Activated T-cell treated with anti-CD3 and anti-CD28 coated beads for 1 hour (primary cell): ENCODE measurements around the gene FARSB.

Source experiments
- DNase-seq: peaks from one replicate; pipeline ENCODE4 v3.0.0-alpha.2; 2020; ENCODE audit warnings: low read depth

FARSB gene

DNA sequence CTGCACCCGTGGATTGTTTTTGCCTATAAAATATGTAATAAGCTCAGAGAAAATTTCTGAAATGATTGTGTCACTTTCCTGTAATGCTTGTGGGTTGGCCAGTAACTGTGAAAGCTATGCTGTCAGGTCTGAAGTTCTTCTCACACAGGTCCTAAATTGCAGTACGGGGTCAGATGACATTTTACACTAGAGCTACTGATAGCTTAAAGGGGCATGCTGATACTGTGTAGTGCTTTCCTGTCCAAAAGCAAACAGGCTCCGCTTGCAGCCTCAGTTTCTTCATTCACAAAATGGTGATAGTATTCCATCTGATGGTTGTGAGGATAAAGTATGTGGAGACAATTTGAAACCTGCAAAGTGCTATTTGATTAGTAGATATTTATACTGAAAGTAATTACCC, 7.6 kb upstream of the FARSB start:
- DNase-seq, result no peak

DNA sequence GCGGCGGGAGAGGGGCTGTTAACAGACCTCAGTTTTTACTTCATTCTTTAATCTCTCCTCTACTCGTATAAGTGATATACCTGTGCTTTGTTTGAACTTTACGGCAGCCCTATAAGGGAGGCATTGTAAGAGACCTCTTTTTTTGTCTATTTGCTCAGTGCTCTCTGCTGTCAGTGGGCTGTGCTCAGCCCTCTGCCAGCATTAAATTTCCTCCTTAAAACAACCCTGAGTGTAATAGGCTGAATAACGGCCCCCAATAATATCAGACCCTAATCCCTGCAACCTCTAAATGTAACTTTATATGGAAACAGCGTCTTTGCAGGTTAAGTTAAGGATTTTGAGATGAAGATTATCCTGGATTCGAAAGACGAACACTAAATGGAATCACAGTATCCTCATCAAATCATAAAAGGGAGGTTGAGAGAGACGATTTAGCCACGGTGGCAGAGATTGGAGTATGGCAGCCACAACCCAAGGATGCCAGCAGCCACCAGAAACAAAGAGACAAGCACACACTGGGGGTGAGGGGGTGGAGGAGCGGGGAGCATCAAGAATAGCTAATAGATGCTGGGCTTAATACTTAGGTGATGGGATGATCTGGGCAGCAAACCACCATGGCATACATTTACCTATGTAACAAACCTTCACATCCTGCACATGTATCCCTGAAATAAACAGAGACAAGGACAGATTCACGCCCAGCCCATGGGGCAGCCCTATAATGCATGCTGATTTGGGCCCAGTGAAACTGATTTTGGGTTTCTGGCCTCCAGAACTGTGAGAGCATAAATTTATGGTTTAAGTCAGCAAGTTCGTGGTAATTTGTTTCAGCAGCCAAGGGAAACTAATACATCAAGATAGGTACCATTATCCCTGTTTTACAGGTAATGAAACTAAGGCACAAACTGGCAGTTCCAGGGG, 894 bp upstream of the FARSB start:
- no peak for DNase-seq

DNA sequence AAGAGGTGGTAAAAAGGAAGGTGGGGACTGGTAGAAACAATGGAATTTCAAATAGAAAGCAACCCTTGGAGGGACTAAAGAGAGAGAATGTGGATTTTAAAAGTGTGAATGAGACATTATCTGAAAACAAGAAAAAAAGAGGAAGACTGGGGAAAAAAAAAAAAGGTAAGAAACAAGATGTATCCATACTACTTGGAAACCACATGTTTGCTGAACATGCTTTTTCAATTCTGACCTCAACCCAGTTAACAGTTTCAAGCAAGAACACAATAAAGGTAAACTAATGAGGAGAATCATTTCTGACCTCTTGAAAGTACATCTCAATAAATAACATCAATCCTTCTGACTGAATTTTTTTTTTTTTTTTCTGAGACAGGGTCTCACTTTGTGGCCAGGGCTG, 2.6 kb downstream of the FARSB start:
- no peak for DNase-seq

DNA sequence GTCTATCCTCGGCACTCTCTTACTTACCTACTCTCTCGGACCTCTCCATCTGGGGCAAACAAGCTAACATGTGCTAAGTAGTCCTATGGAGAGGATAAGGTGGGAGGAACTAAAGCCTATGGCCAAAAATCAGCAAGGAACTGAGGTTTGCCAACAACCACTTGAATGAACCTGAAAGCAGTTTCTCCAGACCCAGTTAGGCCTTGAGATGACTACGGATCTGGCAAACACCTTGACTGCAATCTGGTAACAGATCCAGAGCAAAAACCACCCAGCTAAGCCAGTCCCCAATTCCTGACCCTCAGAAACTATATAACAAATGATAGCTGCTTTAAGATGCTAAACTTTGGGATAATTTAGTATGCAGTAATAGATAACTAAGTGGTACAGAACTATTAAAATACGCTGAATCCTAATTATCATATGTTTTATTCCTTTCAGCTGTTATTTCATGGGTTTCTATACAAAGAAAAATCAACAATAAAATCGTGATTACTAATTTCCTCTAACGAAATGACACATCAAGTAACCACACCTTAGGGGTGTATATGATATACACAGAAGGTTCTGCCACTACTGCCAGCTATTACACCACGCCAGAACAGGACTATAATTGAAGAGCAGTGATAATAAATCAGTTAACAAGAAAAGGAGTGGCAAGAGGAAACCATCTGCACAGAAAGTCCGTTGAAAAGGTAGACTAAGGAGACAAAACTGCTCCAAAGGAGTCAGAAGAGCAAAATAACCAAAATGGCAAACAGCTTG, 3.2 kb downstream of the FARSB start:
- DNase-seq, result no peak

DNA sequence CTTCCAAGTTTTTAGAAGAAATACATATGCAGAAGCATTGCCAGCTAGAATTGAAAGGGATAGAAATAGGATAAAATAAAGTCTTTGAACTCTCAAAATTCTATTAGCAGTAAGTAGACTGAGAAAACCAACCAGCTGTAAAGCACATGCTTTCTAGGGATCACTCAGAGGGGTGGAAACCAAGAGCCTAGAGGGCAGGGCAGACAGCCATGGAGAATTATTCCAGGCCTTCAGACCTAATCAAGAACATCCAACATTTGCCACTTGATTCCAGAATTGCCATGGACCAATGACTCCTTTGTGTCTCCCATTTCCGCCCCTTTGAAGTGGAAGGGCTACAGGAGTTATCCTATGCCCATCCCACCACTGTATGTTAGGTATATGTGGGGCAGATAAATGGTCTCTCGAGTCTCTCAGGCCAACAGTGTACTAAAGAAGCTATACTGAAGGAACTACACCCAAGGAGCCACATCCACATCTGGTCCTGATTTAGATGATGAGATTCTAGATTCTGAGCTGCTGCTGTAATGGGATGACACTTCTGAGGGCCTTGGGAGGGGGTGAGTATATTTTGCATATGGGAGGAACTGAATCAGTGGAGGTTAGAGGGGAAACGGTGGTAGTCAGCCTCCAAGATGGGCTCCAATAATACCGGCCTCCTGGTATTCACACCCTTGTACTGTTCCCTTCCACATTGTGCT, 4.0 kb downstream of the FARSB start:
- DNase-seq, result no peak

DNA sequence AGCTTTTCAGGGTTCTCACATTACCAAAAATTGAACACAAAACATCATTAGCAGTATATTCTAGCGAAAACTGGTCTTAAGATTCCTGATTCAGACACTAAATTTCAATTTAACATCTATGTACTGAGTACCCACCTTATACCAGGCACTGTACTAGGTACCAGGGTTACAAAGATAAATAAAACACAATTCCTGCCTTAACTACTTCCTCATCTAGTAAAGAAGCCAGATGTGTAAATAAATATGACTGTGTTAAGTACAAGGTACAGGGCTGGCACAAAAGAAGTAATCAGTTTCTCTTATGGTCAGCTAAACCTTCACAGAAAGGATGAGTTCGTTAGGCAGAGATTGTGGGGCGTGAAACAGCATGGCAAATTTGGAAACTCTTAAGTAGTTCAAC, 6.1 kb downstream of the FARSB start:
- no peak for DNase-seq

DNA sequence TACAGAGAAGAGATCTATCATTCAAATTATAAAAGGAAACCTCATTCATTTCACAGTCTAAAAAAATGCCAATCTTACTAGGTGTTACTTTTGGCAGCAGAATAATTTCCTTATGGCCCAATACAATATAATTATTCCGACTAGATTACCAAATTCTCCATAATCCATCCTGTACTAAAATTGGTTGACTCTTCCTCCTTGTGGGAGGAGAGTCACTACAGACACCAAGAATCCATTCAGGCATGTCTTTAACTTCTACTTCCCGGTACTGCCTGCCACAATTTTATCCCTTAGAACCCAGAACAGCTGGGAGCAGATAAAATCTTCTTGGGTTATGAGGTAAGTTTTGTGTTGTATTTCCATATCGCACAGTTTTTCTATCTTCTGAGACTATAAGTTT, 9.9 kb downstream of the FARSB start:
- DNase-seq, result no peak

DNA sequence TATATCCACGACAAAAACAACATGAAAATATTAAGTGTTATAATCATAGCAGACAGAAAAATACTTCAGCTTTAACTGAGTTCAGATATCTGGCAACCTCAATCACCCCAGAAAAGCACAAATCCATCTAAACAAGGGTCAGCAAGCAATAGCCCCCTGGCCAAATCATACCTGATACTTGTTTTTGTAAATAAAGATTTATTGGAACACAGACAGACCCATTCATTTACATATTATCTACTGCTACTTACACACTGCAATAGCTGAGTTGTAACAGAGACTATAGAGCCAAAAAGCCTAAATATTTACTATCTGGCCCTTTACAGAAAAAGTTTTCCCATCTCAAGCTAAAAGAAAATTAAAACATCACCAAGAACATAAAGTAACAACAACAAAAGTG, 12.8 kb downstream of the FARSB start:
- DNase-seq, result no peak

DNA sequence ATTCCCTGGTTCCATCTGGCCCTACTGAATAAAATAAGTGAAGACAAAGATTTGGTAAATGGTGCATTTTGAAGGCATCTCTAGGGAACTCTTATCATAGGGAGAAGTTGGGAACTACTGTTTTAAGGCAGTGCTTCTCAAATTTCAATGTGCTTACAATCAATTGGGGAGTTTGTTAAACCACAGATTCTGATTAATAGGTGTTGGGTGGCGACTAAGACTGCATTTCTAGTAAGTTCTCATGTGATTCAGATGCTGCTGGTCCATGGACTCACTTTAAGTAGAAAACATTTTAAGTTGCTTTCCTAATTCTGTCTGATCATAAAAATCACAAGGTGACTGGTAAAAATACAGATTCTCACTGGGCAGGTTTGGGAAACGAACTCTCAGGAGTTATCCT, 14.6 kb downstream of the FARSB start:
- DNase-seq, result no peak

DNA sequence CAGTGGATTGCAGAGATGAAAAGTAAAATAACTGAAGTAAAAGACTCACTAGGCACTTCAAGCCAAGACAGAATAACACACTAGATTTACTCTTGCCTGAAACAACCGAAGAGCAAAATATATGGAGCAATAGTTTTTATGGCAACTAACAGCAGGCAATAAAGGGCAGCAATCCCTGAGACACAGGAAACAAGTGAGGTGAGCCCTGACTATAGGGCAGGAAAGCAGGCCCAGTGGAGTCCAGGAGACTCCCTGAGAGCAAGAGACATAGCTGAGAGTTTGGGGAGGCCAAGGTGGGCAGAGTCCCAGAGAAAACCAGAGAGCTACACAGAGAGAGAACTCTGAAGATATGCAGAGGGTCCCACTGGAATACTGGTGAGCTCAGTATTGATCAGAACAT, 18.8 kb downstream of the FARSB start:
- DNase-seq, result no peak

DNA sequence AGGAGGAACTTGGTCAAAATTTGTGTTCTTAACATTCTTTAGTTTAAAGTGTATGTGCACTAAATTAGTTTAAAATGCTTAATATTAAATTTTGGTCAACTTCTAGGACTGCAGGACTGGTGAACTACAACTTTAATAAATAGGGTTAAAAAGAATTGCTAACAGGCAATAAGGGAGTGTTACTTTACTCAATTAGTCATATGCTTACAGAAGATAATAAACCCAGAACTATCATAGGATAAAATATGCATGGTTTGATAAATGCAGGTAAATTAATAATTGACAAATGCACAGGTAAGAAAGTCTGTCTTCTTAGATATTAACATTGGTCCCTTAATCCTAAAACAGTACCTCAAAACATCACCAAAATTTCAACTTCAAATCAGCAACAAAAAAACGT, 20.6 kb downstream of the FARSB start:
- no peak for DNase-seq

DNA sequence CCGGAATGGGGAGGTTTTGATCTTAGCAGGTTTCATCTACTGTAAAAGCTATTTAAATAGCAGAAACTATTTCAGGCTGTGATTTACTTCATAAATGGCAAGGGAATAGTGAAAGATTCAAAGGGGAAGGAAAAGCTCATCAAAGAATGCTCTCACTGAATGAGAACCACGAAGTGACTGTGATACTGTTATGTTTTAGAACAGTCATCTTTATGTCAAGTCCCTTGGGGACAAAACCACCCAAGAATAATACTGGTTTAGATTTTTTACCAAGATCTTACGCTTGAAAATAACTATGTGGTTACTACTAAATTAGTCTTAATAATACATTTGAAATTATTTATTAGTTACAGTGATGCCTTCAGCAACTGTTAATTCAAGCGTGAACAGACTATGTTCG, 28.1 kb downstream of the FARSB start:
- no peak for DNase-seq

DNA sequence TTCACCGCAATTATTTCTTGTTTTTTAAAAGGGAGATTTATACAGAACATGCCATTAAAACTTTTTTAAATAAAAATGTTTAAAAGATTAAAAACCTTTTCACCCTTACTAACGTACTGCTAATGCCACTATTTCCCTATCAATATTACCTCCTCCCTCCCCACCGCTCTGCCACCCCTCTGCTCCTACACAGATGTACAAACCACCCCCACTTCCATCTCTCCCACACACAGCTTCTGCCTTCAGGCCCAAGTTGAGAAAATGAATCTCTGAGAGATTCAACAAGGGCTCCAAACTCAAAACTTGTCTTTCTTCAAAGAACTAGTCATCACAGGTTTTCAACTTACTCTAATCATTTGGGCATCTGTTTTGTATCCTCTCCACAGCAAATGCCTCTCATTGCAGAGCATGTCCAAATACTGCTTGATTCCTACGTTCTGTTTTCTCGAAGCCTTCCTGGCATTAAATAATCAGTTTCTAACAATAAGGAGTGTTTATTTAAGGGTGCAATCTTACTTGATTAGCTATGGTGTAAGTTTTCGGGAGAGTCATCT, 32.1 kb downstream of the FARSB start:
- no peak for DNase-seq

DNA sequence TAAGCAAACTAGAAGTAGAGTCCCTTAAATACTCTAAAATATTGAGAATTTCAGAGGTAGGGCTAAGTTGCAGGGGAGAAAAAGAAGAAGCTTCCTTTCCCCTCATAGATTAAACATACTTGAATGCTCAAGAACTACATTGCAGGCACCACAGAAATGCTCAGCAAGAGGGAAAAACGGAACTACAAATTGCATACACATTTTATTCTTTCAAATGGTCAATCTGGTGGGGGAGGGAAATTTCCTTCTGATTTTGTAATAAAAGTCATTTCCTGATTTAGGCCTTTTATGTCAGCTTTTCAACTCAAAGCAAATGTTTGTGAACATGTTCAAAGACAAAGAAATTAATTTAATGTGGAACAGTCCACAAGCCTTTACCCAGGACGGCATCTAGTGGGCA, 33.0 kb downstream of the FARSB start:
- no peak for DNase-seq

DNA sequence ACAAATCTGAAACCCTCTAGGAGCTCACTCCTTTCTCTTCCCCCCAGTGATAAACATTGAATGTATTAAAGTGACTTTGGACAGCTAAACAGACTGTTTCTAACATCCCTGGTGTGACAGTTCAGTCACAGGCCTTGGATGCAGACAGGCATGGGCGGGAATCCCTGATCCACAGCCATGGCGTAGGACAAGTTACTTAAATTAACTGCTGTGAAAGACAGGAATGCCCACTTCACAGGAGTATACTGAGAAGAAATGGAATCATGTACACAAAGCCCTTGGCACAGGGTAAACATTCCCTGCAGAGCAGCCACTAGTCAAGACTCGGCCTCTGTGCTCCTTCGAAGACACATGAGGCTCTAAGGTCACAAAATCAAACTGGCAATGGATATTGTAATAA, 34.0 kb downstream of the FARSB start:
- DNase-seq, result no peak

DNA sequence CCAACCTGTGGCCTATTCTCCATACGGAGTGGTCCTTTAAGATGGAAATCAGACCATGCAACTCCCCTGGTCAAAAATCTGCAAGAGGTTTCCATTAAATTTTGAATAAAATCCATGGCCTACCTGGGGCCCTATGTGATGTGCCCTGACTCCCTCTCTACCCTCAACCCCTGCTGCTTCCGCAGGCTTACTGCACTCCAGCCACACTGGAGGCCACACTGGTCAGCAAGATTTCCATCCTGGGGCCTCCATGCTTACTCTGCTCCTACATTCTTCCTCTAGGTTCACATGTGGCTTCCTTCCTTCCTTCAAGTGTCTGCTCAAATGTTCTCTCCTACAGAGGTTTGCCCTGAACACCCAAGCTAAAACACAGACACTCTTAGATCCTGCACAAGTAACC, 40.6 kb downstream of the FARSB start:
- DNase-seq, result no peak

DNA sequence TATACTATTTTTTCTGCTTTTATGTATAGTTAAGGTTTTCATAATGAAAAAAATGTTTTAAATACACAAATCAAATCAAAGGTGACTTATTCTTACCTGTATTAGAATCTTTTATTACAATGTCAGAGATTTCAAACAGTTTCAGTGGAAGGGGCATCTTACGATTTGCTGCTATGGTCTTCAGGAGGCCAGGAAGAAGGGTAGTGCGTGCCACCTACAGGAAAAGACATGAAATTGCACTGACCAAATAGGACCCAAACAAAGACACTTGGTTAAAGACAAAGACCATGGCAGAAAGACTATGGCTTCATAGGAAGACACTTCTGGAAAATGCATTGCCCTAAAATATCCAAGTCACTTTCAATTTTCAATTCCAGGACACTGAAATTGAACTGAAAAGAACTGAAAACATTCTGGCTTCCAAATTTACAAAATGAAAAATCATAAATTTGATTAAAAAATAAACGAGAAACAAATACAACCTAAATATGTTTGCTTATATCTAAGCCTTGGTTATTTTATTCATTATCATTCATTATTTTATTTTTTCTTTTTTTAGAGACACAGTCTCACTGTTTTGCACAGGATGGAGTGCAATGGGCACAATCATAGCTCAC, 42.1 kb downstream of the FARSB start:
- no peak for DNase-seq

DNA sequence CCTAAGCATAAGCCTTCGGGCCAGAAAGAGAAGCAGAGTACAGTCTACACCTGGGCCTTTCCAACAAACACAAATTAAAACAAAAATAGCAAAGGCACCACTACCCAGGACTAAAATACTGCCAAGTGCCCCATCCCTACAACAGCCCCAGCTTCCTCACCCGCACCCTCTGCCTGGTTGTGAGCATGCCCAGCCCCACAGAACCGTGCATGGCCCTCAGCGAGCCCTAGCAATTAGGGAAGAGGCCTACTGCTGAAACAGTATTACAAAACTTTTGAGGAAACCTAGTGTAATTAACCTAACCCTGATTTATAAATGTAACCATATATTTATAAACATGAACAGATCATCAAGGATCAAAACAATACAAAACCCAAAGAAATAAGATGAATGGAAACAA, 44.2 kb downstream of the FARSB start:
- DNase-seq, result no peak

DNA sequence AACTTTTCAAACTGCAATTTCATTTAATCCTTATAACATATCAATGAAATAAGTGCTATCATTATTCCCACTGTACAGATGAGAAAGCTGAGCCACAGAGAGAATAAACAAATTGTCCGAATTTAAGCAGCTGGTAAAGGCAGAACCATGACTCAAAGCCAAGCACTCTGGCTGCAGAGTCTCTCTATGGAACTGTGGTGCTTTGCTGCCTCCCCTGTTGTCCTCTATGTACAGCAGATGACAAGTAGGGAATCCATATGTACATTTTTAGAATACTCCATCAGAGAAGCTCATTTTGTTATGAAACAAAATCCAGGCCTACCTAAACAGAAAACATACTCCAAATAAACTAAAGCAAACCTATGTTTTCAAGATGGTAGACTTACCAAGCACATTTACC, 45.1 kb downstream of the FARSB start:
- no peak for DNase-seq

DNA sequence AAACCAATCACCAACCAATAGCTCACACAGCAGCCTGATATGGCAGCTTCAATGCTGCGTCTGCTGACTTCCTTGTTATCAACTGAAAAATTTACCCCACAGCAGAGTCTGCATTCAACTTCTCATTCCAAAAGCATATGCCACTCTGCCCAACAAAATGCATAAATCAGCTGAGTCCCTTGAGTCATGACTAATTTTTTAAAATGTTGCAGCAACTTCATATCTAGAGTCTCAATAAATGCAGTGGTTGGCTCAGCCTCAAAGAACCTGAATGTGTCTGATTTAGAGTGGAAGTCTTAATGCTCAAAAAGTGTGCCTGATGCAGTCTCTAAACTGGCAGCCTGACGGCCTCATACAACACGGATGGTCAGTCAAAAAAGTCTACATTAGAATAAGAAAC, 46.5 kb downstream of the FARSB start:
- DNase-seq, result no peak

DNA sequence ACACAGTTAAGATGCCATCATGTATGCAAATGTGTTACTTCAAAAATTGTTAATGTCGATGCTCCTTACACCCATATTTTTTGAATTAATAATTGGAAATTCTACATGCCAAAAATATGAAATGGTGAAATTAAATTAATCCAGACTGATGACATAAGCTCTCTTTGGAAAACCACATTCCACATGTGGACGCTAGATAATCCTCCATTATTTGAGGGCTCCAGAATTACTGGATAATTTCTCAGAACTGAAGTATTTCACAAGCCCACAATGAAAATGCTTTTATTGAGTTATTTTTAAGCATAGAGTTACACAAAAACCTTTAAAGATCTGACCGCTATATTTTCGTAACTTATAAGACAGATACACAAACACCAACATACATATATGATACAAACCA, 47.8 kb downstream of the FARSB start:
- no peak for DNase-seq

DNA sequence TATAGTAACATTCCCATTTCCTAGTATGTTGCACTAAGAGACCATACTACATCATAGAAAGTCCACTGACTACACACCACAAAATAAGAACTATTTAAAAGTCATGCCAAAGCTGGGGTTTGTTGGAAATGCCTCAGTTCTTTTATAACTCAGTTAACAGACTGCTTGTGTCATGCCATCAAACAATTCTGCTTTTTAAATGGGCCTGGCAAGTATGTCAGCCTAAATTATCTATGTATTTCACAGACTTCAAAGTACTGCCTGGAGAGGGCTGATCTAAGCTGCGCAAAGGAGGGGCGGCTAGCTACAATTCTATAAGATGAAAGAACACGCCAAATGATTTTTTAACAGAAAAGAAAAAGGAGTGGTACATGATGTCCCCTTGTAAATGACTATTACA, 49.6 kb downstream of the FARSB start:
- no peak for DNase-seq
